GM19239 (cell line): Measurements from ENCODE around the gene TFDP1.

ENCODE experiments used
- DNase-seq: peaks from one replicate; pipeline ENCODE4 v3.0.0; 2011; ENCODE audit warnings: low spot score; ENCODE audit not compliant: insufficient read length
- FAIRE-seq: peaks from 2 replicates; lab custom pipeline; 2011; peaks lifted over from hg19 to GRCh38; lab: Jason Lieb, UNC

Gene TFDP1

DNA sequence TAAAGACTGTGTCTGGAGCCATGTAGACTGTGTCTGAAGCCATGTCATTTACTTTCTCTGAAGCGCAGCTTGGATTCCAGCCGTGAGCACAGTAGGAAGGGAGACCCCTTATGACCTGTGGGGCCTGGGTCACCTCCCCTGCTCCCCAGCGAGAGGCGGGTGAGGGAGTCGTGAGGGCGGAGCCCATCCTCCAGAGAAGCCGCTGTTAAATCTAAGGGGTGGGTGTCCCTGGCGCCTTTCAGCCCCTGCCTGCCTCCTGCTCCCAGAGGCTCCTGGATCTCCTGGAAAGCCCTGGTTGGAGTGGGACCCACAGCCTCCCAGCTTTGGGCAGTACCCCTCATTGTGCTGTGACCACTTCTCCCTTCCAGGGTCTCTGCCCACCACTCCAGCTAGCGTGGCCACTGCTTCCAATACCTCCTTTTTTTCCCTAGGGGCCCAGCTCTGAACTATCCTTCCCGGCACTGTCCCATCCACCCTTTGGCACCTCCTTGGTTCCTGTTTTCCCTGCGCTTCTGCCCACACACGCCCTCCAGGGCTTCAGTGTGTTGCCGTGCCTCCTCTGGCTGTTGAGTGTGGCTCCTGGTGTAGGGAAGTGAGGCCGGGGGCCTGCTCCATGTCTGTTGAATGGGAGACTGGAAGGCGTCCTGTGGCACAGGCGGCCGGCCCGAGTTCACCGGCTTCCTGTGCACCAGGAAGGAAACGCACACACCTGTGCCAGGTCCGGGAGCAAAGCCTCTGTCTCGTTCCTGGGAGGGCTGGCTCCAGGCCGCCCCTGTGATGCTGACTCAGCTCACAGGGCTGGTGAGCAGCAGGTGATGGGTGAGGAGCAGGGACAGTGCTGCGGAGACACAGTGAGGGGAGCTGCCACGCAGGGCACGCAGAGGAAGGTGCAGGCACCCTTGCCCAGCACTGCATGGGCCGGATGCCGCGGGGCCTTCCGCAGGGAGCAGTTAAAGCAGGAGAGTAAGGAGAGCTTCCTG lies 44.0 kb downstream of the TFDP1 start:
- DNase-seq (no peak), FAIRE-seq (no peak)

DNA sequence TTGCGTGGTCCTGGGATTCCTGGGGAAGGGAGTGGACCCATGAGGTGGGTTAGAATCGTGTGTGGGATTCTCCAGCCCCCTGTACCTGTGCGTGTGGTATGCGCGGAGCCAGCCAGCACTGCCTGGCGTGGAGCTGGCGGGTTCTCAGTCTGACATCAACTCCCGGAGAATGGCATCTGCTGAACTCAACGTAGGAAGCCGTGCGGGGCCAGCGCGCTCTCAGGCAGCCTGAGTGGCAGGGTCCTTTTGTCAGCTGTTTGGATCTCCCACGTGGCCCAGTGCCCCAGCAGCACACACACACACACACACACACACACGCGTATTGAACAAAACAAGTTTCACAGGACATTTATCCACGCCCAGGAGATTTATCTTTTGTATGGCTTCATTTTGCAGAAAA lies 45.3 kb downstream of the TFDP1 start:
- DNase-seq (no peak), FAIRE-seq (no peak)

DNA sequence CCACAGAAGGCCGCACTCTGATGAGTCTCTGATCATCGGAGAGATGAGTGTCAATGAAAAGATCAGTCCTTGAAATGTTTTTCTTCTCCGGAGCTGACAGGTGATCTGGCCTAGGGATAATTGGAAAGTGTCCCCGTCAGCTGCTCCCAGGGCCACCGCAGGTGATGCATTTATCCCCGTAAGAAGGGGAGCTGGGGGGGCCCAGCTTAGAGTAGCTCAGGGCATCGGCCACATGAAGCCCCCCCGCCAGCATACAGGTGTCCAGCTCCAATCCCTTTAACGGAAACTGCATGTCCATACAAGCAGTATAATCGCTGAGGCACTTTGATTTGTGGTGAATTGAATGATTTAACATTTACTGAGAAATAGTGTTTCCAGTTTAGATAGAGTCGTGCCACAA lies 45.7 kb downstream of the TFDP1 start:
- FAIRE-seq (no peak), DNase-seq (no peak)

DNA sequence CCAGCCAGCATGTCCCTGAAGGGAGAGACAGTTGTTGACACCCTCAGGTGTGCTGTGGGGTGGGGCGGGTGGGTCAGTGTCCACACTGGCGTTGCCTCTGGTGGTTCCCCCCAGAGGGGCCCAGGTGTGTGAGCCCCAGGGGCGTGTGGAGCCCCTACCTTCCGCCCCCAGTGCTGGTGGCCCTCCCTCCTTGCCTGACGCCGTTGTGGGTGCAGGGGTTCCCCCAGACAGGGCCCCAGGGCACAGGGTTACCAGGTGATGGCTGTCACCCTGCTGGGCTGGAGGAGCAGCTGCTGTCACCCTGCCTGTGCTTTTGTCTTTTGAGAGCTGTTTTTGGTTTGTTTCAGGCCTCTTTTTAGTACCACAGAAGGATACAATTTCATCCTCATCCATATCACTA lies 46.3 kb downstream of the TFDP1 start:
- DNase-seq, result no peak
- no peak for FAIRE-seq

DNA sequence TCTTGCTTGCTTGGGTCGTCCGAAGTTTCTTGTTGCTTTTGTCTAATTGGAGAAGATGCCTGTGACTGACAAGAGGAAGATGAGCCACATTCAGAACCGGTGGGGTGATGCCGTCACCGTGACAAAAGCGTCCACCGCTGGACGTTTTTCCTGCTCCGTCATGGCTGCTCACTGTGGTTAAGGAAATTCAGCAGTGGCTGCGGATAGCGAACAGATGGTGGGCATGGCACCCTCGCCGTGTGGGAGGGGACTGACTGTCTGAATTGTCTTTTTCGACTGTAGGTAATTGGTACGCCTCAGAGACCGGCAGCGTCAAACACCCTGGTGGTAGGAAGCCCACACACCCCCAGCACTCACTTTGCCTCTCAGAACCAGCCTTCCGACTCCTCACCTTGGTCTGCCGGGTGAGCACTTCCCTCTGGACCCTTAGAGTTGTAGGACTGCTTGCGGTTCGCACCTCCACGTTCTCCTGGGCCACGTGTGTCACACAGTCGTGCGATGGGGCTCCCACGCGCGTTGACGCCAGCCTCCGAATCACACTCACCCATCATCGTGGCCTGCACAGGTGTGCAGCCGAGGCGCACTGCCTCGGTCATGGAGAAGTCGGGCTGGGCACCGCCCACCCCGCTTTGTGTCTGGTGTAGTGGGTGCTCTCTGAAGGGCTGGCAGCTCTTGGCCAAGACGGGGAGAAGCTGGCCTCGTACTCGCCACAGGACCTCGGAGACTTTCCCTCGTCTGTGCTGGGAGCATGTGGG lies 47.0 kb downstream of the TFDP1 start:
- FAIRE-seq, result no peak
- no peak for DNase-seq

DNA sequence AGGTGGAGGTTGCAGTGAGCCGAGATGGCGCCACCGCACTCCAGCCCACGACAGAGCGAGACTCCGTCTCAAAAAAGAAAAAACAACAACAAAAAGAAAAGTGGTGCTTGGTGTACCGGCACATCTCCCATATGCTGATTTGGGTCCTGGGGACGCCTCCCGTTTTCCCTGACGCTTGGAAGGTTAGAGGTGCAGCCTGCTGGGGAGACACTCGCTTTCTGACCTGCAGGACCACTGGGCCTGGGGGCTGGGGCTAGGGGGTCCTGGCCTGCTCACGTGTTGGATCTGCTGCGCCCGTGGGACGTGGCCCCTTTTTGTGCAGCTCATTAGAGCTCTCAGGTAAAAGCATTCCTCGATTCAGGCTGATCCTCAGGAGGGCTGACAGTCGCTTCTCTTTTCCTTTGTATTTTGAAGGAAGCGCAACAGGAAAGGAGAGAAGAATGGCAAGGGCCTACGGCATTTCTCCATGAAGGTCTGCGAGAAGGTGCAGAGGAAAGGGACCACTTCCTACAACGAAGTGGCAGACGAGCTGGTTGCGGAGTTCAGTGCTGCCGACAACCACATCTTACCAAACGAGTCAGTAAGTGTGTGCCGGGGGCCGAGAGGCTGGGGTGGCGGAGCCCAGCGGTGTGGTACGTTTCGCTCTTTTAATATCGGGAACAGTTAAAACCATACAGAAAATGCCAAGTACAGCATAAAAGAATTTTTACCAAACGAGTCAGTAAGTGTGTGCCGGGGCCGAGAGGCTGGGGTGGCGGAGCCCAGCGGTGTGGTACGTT lies 48.3 kb downstream of the TFDP1 start:
- no peak for DNase-seq
- FAIRE-seq, result no peak

DNA sequence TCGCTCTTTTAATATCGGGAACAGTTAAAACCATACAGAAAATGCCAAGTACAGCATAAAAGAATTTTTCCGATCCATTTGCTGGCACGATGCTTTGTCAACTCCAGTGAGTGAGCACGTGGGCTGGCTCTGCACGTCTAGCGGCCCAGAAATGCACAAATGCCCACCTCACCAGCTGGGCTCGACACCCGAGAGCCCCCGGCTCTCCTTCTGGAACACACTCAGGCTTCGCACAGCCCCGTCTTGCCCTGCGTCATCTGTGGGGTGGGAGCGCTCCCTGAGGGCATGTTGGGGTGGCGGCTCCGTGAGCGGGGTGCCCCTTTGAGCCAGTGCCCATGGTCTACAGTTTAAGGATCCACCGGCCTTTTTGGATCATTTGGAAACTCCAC lies 48.9 kb downstream of the TFDP1 start:
- DNase-seq (no peak), FAIRE-seq (no peak)

DNA sequence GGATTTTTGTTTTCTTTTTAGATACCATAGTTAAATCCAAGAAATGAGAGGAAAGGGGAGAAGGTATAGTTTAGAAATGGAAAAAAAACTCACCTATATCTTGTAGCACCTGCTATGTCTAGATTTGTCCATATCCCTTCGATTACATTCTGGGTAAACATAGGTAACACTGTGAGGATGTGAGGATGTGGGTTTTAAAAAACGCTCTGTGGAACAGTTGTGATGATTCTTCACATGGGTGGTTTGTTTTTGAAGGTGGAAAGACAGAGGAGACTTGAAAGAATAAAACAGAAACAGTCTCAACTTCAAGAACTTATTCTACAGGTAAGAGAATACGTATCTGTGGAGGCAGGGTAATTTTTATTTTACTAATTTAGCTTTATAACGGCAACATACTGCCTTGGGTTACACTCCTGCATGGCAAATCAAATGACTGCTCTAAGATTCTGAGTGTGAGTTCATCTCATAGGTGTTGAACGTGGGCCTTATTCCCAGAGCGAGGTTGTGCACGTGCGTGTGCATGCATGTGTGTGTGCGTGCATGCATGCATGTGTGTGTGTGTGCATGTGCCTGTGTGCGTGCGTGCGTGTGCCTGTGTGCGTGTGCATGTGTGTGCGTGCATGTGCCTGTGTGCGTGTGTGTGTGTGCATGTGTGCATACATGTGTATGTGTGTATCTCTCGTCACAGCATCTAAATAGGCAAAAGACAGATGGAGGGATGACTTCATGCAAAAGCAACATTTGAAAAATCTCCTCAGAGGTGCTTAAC lies 49.9 kb downstream of the TFDP1 start:
- DNase-seq, result no peak
- FAIRE-seq, result no peak

DNA sequence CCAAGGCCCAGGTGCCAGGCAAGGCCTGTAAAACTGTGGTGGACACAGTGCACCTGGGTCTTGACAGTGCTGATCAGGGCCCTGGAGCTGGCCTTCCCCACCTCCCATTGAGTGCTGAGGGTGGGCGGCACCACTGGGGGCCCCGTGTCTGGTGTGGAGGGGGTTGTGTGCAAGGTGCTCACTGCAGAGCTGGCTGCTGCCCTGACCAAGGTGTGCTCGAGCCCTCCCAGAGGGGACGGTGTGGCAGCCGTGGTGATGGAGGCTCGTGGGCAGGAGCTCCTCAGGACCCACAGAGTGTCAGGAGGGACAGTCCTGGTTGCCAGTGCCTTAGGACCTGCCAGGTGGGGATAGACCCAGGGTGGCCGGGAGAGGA lies 50.5 kb downstream of the TFDP1 start:
- FAIRE-seq (no peak), DNase-seq (no peak)

DNA sequence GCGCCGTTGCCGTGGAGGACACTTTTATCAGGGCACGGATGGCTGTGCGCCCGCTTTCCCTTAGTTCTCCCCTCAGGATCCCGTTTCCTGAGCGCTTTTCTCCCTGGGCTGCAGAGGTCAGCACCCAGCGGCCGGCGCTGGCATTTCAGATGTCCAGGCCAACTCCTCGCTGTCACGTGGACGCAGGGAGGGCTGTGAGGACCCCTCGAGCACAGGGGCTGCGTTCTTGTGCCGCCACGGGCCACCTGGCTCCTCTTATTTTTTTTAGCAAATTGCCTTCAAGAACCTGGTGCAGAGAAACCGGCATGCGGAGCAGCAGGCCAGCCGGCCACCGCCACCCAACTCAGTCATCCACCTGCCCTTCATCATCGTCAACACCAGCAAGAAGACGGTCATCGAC lies 51.2 kb downstream of the TFDP1 start:
- no peak for DNase-seq
- FAIRE-seq, result no peak

DNA sequence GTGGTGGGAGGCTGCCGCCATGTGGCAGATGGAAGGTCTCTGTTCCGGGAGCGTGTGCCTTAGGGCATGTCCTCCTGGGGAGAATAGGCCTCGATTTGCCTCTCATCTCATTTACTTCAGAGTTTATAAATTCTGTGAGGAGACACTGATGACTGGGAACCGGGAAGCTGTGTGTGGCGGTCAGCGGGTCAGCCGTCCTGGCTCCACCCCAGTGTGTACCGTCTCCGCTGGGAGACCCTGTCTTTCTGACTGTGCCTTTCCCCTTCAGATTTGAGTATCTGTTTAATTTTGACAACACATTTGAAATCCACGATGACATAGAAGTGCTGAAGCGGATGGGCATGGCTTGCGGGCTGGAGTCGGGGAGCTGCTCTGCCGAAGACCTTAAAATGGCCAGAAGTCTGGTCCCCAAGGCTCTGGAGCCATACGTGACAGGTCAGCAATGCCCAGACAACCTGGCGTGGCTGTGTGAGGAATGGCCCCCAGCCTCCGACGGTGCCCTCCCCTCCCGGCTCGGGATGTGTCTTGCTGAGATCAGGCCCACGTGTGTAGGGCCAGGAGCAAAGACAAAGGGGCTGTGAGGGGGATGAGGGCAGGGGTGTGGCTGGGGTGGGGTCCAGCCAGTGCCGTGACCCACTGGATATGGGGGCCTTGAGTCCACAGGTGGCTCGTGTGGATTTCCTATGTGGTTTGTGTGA lies 51.9 kb downstream of the TFDP1 start:
- DNase-seq, result no peak
- no peak for FAIRE-seq

DNA sequence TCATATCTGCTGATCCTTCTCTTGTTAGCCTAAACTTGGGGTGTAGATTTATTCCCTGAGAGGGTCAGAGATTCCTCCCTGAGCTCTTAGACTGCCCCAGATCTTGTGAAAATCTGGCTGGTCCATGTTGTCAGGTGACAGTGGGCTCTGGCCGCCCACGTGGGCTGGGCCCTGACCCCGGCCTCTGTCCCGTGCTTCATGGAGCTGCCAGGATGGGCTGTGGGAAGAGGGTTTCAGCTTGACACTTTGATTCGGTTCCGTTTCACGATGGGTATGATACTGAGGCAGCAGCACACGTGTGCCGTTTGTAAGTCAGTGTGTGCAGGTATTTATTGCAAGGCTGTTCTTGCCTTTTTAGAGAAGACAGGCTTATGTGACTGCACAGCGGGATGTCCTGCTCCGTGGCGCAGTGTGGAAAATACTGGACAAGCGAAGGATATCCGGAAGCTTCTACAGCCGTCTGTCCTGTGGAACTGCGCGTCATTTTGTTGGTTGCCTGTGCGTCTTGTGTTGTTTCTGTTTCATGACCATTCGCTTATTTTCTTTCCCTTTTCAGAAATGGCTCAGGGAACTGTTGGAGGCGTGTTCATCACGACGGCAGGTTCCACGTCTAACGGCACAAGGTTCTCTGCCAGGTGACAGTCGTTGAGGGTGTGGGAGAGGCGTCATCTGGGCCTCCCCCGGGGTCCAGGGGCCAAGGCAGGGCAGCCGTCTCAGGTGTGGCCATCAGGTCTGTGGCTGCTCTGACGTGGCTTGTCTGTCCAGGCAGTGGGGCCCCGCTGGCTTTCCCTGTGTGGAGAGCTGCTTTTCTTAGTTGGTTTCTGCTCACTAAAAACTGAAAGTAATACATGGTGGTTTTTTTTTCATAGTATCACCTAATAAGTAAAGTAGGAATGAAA lies 53.0 kb downstream of the TFDP1 start:
- FAIRE-seq (no peak), DNase-seq (no peak)

DNA sequence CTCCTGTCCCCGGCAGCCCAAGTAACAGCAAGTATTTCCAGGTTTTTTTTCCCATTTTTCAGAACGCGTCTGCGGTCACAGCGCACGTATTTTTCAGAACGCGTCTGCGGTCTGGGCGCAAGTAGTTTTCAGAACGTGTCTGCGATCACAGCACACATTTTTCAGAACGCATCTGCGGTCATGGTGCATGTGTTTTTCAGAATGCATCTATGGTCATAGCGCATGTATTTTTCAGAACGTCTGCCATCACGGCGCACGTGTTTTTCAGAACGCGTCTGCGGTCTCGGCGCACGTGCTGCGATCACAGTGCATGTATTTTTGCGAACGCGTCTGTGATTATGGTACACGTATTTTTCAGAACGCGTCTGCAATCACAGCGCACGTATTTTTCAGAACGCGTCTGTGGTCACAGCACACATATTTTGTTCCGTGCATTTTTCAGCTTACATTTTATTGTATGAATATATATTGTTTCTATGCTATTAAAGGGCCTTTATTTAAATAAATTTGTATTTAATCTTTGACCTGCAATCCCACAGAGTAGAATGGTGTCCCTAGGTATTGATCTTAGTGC lies 53.7 kb downstream of the TFDP1 start:
- DNase-seq, result no peak
- no peak for FAIRE-seq

DNA sequence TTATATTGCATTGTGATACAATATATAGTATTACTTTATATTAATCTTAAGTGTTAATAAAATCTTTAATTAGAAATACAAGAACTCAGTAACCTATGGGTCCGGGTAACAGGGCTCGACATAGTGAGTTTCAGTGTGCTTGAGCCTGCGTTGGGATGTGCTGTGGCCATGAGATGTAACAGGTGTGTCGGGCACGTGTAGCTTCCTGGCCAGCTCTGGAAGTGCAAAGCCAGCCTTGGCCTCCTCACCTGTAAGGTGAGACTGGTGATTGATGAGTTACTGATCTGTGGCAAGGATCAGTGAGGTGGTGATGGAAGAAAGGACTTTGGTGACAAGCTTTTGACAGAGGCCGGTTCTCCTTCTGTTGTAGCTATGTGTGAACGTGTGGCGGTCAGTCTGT lies 54.3 kb downstream of the TFDP1 start:
- DNase-seq (no peak), FAIRE-seq (no peak)

DNA sequence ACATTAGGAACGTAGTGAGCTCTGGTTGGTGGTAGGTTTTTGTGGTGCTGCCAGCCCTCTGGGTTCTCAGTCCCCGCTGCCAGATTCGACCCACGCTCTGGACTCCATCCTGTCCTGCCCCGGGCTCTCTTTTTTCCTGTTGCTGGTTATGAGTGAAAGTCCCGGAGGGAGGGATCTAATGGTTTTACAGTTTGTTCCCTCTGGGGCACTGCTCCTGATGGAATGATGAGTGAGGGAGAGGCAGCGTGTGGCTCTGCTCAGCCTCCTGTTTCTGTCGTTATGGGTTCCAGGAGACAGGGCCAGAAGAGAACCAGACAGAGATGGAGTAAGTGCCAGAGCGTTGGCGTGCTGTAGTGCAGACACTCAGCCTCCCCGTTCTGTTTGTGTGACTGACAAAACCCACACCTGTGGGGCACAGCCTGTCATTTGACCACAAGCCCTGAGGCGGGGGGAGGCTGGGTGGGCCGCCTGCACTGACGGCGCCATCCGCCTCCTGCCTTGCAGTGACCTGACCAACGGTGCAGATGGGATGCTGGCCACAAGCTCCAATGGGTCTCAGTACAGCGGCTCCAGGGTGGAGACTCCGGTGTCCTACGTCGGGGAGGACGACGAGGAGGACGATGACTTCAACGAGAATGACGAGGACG lies 55.2 kb downstream of the TFDP1 start:
- FAIRE-seq (no peak), DNase-seq (no peak)

DNA sequence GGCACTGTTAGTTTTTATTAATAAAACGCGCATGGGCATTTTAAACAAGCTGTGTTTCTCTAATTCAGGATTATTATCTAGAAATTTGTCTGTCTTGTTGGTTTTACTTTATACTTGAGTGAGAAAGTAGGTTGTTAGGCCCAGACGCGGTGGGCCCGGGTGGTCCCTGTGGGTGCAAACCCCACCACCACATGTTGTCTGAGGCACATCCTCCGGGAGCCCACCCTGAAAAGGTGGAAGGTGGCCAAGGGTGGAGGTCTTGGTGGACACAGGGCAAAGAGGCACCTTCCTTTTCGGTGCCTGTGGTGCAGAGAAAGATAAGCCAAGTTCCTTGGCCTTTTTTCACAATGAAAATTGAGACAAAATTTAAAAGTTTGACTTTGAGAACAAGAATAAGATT lies 56.9 kb downstream of the TFDP1 start:
- no peak for FAIRE-seq
- DNase-seq, result no peak

DNA sequence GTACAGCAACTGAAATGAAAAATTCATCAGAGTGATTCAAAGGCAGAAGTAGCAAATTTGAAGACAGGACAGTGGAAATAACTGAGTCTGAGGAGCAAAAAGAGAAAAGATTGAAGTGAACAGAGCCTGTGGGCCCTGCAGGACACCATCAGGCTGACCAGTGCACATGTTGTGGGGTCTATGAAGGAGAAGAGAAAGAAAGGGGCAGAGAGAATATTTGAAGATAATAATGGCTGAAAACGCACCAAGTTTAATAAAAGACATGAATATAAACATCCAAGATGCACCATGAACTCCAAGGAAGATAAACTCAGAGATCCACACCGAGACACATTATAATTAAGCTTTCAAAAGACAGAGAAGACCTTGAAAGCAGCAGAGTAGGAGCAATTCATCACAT lies 58.0 kb downstream of the TFDP1 start:
- FAIRE-seq (no peak), DNase-seq (no peak)

DNA sequence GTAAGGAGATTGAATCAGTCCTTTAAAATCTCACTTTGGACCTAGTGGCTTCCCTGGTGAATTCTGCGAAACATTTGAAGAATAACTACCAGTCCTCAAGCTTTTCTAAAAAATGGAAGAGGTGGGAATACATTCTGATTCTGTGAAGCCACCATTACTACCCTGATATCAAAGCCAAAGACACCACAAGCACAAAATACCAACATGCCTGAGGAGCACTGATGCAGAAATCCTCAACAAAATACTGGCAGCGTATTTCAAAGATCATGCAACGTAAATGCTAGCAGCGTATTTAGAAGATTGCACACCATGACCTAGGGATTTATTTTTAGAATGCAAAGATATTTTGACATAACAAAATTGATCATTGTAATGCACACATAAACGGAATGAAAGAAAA lies 59.0 kb downstream of the TFDP1 start:
- FAIRE-seq (no peak), DNase-seq (no peak)
